Ramos (cell line): ENCODE measurements around the gene SMIM44.
"Not testable (repeated sequence)": the region's sequence is repeated elsewhere in the genome, so short reads cannot be mapped to it uniquely, and the experiment has no call there.

Source experiments
- in situ Hi-C: fragments of 300-500 bp; cut with MboI; formaldehyde crosslinking; loops from one replicate; pipeline ENCODE4 v1.14.3; 2022; ENCODE audit warnings: low sequenced_read_pairs; ENCODE audit not compliant: unreplicated experiment

Gene SMIM44

DNA sequence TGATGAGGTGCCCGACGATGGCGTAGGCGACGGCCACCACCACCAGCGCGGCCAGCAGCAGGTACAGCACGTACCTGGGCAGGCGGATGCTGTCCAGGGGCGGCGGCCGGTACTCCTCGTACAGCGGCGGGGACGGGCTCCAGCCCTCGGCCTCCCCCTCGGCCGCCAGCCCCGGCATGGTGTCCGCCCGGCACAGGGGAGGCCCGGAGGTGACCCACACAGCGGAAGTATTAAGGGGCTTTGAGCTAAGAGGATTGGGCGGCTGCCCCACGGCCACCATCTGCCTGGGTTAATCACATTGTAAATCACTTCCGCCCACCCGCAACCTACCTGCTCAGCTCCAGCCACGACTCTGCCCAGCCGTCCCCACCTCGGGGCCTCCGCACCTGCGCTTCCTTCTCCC lies at the start of gene SMIM44:
Gene SMIM44, minus strand, starts transcription at position 216 of the 403 bp plus-strand sequence. Its CDS starts 38 bp downstream, at position 178.
- in situ Hi-C loops: no loop called here

- in situ Hi-C loops: no loop called here
These were observed 49.8 kb upstream of the SMIM44 start for GRCh38 chr19:3533033-3533432.

DNA sequence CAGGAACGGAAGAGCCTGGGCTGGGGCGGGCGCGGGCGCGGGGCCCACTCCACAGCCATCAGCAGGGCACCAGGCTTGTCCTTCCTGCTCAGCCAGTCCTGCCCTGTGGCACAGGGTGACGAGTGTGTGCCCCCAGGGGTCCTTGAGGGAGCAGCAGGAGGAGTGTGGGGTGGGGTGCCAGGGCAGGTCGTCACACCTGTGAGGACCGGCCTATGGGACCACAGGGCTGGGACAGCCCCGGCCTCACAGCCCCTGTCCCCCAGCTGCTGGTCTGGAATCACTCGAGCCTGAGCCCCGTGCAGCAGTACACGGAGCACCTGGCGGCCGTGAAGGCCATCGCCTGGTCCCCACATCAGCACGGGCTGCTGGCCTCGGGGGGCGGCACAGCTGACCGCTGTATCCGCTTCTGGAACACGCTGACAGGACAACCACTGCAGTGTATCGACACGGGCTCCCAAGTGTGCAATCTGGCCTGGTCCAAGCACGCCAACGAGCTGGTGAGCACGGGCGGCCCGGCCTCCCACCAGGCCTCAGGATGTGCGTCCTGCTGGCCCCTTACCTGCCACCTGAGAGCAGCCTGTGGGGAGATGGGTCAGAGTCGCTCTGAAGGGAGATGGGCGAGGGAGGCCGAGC lies 49.0 kb upstream of the SMIM44 start:
- in situ Hi-C loops: no loop called here

DNA sequence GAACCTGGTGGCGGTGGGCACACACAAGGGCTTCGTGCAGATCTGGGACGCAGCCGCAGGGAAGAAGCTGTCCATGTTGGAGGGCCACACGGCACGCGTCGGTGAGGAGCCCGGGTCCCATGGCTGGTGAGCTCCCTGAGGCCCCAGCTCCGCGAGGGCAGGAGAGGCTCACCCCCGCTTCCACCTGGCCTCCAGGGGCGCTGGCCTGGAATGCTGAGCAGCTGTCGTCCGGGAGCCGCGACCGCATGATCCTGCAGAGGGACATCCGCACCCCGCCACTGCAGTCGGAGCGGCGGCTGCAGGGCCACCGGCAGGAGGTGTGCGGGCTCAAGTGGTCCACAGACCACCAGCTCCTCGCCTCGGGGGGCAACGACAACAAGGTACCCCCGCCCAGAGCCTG lies 48.5 kb upstream of the SMIM44 start:
- in situ Hi-C loops: no loop called here

- in situ Hi-C loops: no loop called here
These were observed 47.1 kb upstream of the SMIM44 start for GRCh38 chr19:3530389-3530788.

GRCh38 chr19:3529299-3529698 lies 46.1 kb upstream of the SMIM44 start:
- in situ Hi-C loops: not testable (repeated sequence)

DNA sequence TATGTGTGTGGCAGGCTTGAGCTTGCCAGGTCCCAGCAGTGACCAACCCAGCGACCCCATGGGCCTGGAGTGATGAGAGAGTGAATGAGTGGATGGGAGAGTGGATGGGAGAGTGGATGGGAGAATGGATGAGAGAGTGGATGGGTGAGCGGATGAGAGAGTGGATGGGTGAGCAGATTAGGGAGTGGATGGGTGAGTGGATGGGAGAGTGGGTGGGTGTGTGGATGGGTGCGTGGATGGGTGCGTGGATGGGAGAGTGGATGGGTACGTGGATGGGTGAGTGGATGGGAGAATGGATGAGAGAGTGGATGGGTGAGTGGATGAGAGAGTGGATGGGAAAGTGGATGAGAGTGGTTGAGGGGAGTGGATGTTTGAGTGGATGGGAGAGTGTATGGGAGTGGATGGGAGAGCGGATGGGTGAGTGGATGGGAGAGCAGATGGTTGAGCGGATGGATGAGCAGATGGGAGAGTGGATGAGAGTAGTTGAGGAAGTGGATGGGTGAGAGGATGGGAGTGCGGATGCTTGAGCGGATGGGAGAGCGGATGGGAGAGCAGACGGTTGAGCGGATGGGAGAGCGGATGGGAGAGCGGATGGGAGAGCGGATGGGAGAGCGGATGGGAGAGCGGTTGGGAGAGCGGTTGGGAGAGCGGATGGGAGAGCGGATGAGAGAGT lies 45.4 kb upstream of the SMIM44 start:
- in situ Hi-C loops: no loop called here

GRCh38 chr19:3528080-3528479 lies 44.8 kb upstream of the SMIM44 start:
- in situ Hi-C loops: no loop called here

DNA sequence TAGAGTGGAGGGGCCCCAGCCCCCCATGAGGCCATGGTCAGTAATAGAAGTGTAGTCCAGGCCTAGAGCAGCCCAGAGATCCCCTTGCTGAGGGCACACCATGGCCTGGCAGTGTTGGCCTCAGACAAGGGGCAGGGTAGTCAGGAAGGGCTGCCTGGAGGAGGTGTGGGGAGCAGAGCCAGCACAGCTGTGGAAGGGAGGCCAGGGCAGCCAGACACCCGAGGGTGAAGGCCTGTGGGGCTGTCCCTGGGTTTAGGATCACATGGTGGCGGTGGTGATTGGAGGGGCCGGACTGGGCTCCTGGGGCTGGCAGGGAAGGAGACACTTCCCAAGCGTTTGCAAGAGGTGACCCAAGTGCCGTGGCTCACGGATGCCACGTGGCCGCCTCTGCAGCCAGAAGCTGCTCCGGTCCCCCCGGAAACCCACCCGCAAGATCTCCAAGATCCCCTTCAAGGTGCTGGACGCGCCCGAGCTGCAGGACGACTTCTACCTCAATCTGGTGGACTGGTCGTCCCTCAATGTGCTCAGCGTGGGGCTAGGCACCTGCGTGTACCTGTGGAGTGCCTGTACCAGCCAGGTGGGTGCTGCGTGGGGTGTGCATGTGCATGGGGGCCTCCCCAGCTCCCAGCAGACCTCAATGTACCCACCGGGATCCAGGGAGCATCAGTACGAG lies 44.1 kb upstream of the SMIM44 start:
- in situ Hi-C loops: no loop called here

DNA sequence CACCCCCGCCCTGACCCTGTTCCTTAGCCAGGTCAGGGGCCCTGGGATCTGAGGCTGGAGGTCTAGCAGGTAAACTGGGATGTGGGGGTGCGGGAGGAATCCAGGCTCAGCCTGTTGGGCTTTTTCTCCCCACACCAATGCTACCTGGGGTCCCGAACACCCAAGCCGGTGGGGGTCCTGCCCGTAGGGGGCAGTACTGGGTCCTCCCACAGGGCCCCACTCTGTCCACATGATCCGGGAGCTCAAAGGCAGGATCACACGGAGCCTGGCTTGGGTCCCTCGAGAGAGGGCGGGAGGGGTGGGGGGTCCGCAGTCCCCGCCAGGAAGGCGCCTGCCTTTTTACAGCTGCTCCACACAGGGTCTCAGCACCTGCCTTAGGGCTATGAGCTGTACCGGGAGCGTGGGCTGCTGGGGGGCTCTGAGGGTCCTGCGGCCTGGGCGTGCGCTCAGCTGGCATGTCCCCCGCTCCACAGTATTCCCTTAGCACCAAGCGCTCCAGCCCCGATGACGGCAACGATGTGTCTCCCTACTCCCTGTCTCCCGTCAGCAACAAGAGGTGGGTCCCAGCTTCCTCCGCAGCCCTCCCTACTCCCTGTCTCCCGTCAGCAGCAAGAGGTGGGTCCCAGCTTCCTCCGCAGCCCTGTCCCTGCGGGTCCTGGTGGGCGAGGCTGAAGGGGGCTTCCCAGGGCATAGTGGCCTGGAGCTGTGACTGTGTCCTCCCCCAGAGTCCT lies 43.4 kb upstream of the SMIM44 start:
- in situ Hi-C loops: no loop called here

- in situ Hi-C loops: no loop called here
These were observed 41.7 kb upstream of the SMIM44 start for GRCh38 chr19:3524904-3525451.

GRCh38 chr19:3524078-3524842 lies 41.0 kb upstream of the SMIM44 start:
- in situ Hi-C loops: no loop called here

DNA sequence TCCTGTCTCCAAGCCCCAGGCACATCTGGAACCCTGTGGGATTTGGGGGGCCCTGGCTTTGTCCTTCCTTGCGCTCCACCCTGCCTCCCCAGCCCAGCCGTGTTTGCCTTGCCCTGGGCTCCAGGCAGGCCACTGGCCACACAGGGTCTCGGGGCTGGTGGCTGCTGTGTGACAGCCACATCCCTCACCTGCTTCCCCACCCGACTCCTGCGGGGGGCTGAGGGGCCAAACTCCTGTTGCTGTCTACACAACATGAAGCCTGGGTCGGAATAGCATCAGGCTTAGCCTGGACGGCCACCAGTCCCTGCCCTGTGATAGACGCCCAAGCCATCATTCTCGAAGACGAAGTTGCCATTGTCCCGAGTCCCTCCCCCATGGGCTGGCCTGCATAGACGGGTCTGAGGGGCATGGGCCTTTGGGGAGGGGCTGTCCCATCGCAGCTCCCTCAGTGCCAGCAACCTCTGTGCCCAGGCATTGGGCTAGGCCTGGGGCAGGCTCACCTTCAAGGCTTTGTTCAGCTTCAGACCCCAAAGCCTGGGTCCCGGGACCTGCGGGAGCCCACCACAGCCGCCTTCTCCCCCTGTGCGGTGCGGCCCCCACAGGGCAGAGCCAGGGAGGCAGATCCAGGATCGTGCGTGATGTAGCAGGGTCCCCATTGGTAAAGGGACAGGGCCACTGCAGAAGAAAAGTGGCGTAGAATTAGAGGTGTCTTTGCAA lies 40.3 kb upstream of the SMIM44 start:
- in situ Hi-C loops: no loop called here

GRCh38 chr19:3522421-3523360 lies 39.5 kb upstream of the SMIM44 start:
- in situ Hi-C loops: no loop called here

DNA sequence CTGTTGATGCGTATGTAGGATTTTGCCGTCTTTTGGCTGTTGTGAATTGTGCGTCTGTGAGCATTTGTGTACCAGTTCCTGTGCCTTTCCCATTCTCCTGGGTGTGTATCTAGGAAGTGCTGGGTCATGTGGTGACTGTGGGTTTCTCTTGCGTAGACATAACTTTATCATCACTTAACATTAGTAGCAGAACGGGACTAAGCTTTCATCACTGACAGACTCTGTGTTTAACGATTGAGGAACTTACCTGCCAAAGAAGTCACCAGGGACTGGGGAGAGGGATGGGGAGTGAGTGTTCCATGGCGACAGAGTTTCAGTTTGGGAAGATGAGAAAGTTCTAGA lies 37.8 kb upstream of the SMIM44 start:
- in situ Hi-C loops: no loop called here

DNA sequence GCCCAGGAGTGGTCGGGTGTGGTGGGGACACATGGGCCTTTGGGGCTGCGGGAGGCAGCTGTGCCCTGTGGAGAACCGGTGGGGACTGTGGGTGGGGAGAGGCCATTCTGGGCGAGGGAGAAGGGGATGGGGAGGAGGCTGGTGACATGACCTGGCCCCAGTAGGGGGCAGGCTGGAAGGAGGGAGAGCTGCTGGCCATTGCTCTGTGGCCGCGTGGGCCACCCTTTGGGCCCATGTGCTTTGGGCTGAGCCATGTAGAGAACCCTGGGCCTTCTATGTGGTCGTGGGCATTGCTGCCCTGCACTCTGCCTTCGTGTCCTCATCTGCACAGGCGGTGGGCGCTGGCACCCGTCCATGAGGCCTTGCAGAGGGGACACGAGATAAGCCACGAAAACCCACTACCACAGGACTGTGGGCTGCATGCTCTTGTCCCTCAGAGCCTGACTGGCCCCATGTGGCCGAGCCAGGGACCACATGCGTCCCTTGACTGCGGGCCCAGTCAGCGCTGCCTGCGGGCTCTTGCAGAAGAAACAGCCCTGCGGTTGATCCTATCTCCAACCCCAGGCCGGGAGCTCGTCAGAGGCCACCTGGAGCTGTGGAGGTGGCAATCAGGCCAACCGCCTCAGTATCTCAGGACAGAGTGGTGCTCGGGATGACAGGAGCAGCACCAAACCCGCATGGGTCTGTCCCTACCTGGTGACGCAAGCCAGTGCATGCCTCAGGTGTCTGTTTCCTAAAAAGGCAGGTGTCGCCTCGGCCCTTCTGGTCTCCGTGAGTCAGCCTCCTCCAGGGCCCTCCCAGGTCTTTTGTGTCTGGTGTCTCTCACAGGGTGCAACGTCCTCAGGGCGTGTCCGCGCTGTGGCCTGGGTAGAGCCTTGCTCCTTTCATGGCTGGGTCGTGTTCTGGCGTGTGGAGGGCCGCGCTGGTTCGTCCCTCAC lies 37.2 kb upstream of the SMIM44 start:
- in situ Hi-C loops: no loop called here

GRCh38 chr19:3519126-3519525 lies 35.9 kb upstream of the SMIM44 start:
- in situ Hi-C loops: no loop called here
